ENCODE data around the gene RIOK1.

RIOK1 gene

GRCh38 chr6:7434672-7435071, 45.1 kb downstream of the RIOK1 start:
- peaks cover 12 to 42% of the 10 kb centered on the region in 2 donors for H3K27me3 Mint-ChIP-seq
- no peak for DNase-seq
- no peak overlapping the region for H3K27ac Mint-ChIP-seq
- peaks cover 0 to 9% of the 10 kb centered on the region in 2 donors for H3K9me3 Mint-ChIP-seq
- no peaks in the 10 kb centered on the region for H3K36me3 Mint-ChIP-seq (ENCODE audit: insufficient read depth)
- no peak for ATAC-seq (replicated peaks)
- H3K4me1 Mint-ChIP-seq (ENCODE audit: low read depth in 2 of 2): peaks cover 0 to 10% of the 10 kb centered on the region in 2 donors
- H3K4me3 Mint-ChIP-seq: no peak overlapping the region

- peaks cover 0 to 9% of the 10 kb centered on the region in 2 donors for H3K9me3 Mint-ChIP-seq
- peaks cover under 1 to 30% of the 10 kb centered on the region in 2 donors for H3K27me3 Mint-ChIP-seq
- H3K4me1 Mint-ChIP-seq (ENCODE audit: low read depth in 2 of 2): peaks cover 0 to 12% of the 10 kb centered on the region in 2 donors
- H3K36me3 Mint-ChIP-seq (ENCODE audit: insufficient read depth): no peaks in the 10 kb centered on the region
- no peak overlapping the region for H3K4me3 Mint-ChIP-seq
- no peak overlapping the region for H3K27ac Mint-ChIP-seq
- ATAC-seq (replicated peaks) (no peak), DNase-seq (no peak)
These were observed 48.4 kb downstream of the RIOK1 start for GRCh38 chr6:7438011-7438410.

DNA sequence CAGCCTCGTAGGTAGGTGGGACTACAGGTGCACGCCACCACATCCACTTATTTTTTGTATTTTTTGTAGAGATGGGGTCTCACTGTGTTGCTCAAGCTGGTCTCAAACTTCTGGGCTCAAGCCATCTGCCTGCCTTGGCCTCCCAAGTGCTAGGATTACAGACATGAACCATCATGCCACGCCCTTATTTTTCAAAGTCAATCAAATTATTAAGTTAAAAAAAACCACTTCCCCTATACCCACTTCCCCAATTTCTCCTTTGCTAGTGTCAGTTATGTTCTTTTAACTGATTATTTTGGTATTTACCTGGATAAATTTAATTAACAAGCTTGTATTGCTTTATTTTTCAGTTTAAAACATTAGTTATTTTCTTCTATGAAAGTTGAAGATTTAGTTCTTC, 49.6 kb downstream of the RIOK1 start:
- H3K27me3 Mint-ChIP-seq: peaks cover 0 to 27% of the 10 kb centered on the region in 2 donors
- H3K36me3 Mint-ChIP-seq (ENCODE audit: insufficient read depth): no peaks in the 10 kb centered on the region
- peaks cover 0 to 12% of the 10 kb centered on the region in 2 donors for H3K4me1 Mint-ChIP-seq (ENCODE audit: low read depth in 2 of 2)
- no peak for DNase-seq
- peak; percentile 37 for ATAC-seq (replicated peaks)
- no peak overlapping the region for H3K27ac Mint-ChIP-seq
- H3K4me3 Mint-ChIP-seq: no peak overlapping the region
- H3K9me3 Mint-ChIP-seq: peaks cover 0 to 9% of the 10 kb centered on the region in 2 donors

DNA sequence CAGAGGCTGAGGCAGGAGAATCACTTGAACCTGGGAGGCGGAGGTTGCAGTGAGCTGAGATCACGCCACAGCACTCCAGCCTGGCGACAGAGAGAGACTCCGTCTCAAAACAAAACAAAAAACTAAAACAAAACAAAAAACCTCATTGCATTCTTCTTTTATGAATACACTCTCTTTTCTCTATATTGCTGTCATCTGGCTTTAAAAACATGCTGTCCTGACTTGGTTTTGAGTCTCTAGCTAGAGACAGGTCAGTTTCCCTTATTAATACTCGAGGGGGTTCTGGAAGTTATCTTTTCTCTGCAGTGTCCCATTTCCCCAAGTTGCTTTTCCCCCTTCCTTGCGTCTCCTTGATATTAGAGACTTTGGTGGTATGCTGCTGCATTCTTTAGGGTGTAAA, 50.9 kb downstream of the RIOK1 start:
- no peak overlapping the region for H3K27ac Mint-ChIP-seq
- no peak overlapping the region for H3K4me3 Mint-ChIP-seq
- H3K9me3 Mint-ChIP-seq: peaks cover 0 to 7% of the 10 kb centered on the region in 2 donors
- peaks cover 9 to 25% of the 10 kb centered on the region in 2 donors for H3K27me3 Mint-ChIP-seq
- peaks cover 2% of the 10 kb centered on the region for H3K36me3 Mint-ChIP-seq (ENCODE audit: insufficient read depth)
- ATAC-seq (replicated peaks) (no peak), DNase-seq (no peak)
- H3K4me1 Mint-ChIP-seq (ENCODE audit: low read depth in 2 of 2): peaks cover 0 to 12% of the 10 kb centered on the region in 2 donors

GRCh38 chr6:7441048-7441775, 51.6 kb downstream of the RIOK1 start:
- peaks cover 2% of the 10 kb centered on the region for H3K36me3 Mint-ChIP-seq (ENCODE audit: insufficient read depth)
- no peak overlapping the region for H3K4me3 Mint-ChIP-seq
- H3K27ac Mint-ChIP-seq: no peak overlapping the region
- DNase-seq: no peak
- no peaks in the 10 kb centered on the region for H3K9me3 Mint-ChIP-seq
- no peak for ATAC-seq (replicated peaks)
- peaks cover 0 to 10% of the 10 kb centered on the region in 2 donors for H3K4me1 Mint-ChIP-seq (ENCODE audit: low read depth in 2 of 2)
- H3K27me3 Mint-ChIP-seq: peaks cover 15 to 27% of the 10 kb centered on the region in 2 donors

DNA sequence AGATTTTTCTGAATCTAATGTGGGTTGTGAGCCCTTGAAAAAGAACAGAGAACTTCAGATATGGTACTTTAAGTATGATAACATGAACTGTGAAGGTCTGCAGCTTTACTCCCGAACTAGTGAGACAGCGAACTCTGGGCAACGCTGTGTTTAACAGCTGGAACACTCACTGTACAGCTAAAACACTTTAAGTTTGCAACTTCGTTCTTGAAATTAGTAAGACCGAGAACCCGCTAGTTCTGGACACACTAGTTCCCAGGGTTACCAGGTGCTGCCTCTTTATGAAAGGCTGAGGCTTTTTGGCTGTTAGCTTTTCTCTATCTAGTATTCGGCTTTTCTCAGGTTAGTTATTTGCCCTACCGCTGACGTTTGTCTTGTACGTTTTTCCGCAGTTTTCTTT, 52.9 kb downstream of the RIOK1 start:
- DNase-seq: no peak
- Mint-ChIP-seq H3K36me3 (ENCODE audit: insufficient read depth) (peaks cover 2% of the 10 kb centered on the region), H3K4me3 (no peak overlapping the region), H3K4me1 (ENCODE audit: low read depth in 2 of 2) (peaks cover 0 to 10% of the 10 kb centered on the region in 2 donors), H3K27ac (no peak overlapping the region), H3K9me3 (no peaks in the 10 kb centered on the region), H3K27me3 (peaks cover 15 to 35% of the 10 kb centered on the region in 2 donors)
- ATAC-seq (replicated peaks): no peak

DNA sequence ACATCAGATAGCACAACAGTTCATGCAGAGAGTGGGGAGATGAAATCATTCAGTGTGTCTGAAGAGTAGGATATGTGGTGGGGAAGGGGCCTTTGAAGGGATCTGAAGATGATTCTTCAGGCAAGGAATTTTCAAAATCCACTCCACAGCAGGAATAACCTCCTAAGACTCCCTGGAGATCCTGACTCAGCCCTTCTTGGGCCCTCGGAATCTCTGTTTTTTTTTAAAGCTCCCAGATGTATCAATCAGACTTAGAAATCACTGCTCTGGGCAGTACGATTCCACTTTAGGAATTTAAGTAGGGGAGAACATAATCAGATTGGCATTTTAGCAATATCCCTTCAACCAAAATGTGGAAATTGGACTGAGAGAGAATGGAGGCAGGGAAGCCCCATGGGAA, 55.5 kb downstream of the RIOK1 start:
- Mint-ChIP-seq H3K9me3 (no peaks in the 10 kb centered on the region), H3K4me1 (ENCODE audit: low read depth in 2 of 2) (peaks cover 0 to 4% of the 10 kb centered on the region in 2 donors), H3K36me3 (ENCODE audit: insufficient read depth) (peaks cover 2% of the 10 kb centered on the region), H3K27ac (peak overlapping the region in 1 of 2 donors; percentile 2), H3K4me3 (no peak overlapping the region), H3K27me3 (peaks cover 15 to 39% of the 10 kb centered on the region in 2 donors)
- DNase-seq (no peak), ATAC-seq (replicated peaks) (no peak)

- Mint-ChIP-seq H3K4me1 (ENCODE audit: low read depth in 2 of 2) (peaks cover 0 to 2% of the 10 kb centered on the region in 2 donors), H3K9me3 (no peaks in the 10 kb centered on the region), H3K27me3 (peaks cover 15 to 38% of the 10 kb centered on the region in 2 donors), H3K27ac (peak overlapping the region in 1 of 2 donors; percentile 2), H3K36me3 (ENCODE audit: insufficient read depth) (peaks cover 2% of the 10 kb centered on the region), H3K4me3 (no peak overlapping the region)
- no peak for DNase-seq
- ATAC-seq (replicated peaks): no peak
These were observed 56.4 kb downstream of the RIOK1 start for GRCh38 chr6:7445885-7446461.

DNA sequence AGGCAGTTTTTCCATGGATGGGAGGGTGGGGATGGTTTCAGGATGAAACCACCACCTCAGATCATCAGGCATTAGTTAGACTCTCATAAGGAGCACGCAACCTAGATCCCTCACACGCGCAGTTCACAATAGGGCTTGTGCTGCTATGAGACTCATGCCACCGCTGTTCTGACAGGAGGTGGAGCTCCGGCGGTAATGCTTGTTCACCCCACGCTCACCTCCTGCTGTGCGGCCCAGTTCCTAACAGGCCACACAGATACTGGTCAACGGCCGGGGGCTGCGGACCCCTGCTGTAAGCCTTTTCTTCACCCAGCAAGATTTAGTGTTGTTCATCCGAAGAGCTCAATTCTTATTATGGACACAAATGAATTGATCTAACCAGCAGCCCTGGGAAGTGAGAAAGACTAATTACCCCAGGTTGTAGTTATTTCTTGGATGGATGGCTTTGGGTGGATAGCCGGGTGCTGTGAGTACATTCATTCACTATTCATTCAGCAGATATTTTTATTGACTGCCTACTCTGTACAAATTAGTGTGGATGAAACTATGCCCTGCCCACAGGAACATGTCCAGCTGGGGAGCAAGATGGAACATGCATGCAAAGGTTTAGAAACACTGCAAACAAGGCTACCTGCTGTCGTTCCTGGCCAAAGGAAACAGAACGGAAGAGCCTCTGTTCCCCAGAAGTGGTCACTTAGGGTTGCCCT, 57.2 kb downstream of the RIOK1 start:
- DNase-seq (no peak), ATAC-seq (replicated peaks) (no peak)
- H3K9me3 Mint-ChIP-seq: no peaks in the 10 kb centered on the region
- peaks cover 0 to 2% of the 10 kb centered on the region in 2 donors for H3K4me1 Mint-ChIP-seq (ENCODE audit: low read depth in 2 of 2)
- peaks cover 2% of the 10 kb centered on the region for H3K36me3 Mint-ChIP-seq (ENCODE audit: insufficient read depth)
- H3K27me3 Mint-ChIP-seq: peaks cover 15 to 35% of the 10 kb centered on the region in 2 donors
- no peak overlapping the region for H3K4me3 Mint-ChIP-seq
- H3K27ac Mint-ChIP-seq: no peak overlapping the region

GRCh38 chr6:7448232-7448631, 58.6 kb downstream of the RIOK1 start:
- ATAC-seq (replicated peaks): no peak

DNA sequence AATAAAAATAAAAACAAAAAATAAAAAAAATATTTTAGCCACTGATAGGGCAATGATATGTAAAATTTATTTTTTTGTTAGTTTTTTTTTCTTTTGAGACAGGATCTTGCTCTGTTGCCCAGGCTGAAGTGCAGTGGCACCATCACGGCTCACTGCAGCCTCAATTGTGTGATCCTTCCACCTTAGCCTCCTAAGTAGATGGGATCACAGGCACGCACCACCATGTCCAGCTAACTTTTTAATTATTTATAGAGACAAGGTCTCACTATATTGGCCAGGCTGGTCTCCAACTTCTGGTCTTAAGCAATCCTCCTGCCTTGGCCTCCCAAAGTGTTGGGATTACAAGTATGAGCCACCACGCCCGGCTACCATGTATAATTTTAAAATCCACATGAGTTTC, 59.4 kb downstream of the RIOK1 start:
- DNase-seq: no peak
- Mint-ChIP-seq H3K4me3 (no peak overlapping the region), H3K27me3 (peaks cover 15 to 51% of the 10 kb centered on the region in 2 donors), H3K36me3 (ENCODE audit: insufficient read depth) (peaks cover 2% of the 10 kb centered on the region), H3K9me3 (no peaks in the 10 kb centered on the region), H3K4me1 (ENCODE audit: low read depth in 2 of 2) (peaks cover 0 to 2% of the 10 kb centered on the region in 2 donors), H3K27ac (no peak overlapping the region)
- no peak for ATAC-seq (replicated peaks)

More at GRCh38 chr6:7448232-7448631, 58.6 kb downstream of the RIOK1 start:
- Mint-ChIP-seq H3K27me3 (peaks cover 15 to 43% of the 10 kb centered on the region in 2 donors), H3K4me3 (no peak overlapping the region), H3K9me3 (no peaks in the 10 kb centered on the region), H3K4me1 (ENCODE audit: low read depth in 2 of 2) (peaks cover 0 to 2% of the 10 kb centered on the region in 2 donors), H3K27ac (no peak overlapping the region), H3K36me3 (ENCODE audit: insufficient read depth) (peaks cover 2% of the 10 kb centered on the region)
- no peak for DNase-seq

- Mint-ChIP-seq H3K27me3 (peaks cover 11 to 44% of the 10 kb centered on the region in 2 donors), H3K4me3 (no peak overlapping the region), H3K27ac (no peak overlapping the region), H3K9me3 (no peaks in the 10 kb centered on the region), H3K4me1 (ENCODE audit: low read depth in 2 of 2) (peaks cover 0 to 2% of the 10 kb centered on the region in 2 donors), H3K36me3 (ENCODE audit: insufficient read depth) (no peaks in the 10 kb centered on the region)
- DNase-seq: no peak
- no peak for ATAC-seq (replicated peaks)
These were observed 61.7 kb downstream of the RIOK1 start for GRCh38 chr6:7451326-7451725.

GRCh38 chr6:7452898-7453297, 63.3 kb downstream of the RIOK1 start:
- no peak for ATAC-seq (replicated peaks)
- DNase-seq: no peak
- Mint-ChIP-seq H3K4me3 (no peak overlapping the region), H3K4me1 (ENCODE audit: low read depth in 2 of 2) (peaks cover 0 to 2% of the 10 kb centered on the region in 2 donors), H3K27ac (no peak overlapping the region), H3K36me3 (ENCODE audit: insufficient read depth) (no peaks in the 10 kb centered on the region), H3K27me3 (peaks cover 18 to 44% of the 10 kb centered on the region in 2 donors), H3K9me3 (no peaks in the 10 kb centered on the region)
